Activated T-cell treated with anti-CD3 and anti-CD28 coated beads for 48 hours (primary cell): ENCODE measurements around the gene SLC41A3.
"Not testable (repeated sequence)": the region's sequence is repeated elsewhere in the genome, so short reads cannot be mapped to it uniquely, and the experiment has no call there.

Source experiments
- DNase-seq: peaks from one replicate; pipeline ENCODE4 v3.0.0-alpha.2; 2020; ENCODE audit warnings: low read depth

Gene SLC41A3

DNA sequence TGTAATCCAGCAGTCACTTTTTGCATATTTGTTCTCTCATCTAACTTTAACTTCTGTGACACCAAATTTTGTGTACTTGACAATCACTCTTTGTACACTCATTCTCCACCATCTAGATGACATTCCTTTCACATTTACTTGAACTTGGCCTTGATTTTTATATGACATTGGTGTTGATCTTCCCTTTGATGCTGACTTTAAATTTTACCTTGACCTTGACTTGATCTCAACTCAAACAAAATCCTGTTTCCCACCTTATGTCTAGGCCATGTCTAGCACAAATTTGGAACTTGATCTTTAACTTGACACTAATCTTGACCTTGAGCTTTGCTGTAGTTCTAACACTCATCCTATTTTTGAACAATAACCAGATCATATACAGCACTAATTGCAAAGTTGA, 81.7 kb downstream of the SLC41A3 start:
- DNase-seq, result no peak

GRCh38 chr3:125996751-125997150, 87.2 kb downstream of the SLC41A3 start:
- not testable (repeated sequence) for DNase-seq

GRCh38 chr3:125990253-125990970, 93.5 kb downstream of the SLC41A3 start:
- DNase-seq, result peak; percentile 71

GRCh38 chr3:125984951-125985350, 99.0 kb downstream of the SLC41A3 start:
- not testable (repeated sequence) for DNase-seq

DNA sequence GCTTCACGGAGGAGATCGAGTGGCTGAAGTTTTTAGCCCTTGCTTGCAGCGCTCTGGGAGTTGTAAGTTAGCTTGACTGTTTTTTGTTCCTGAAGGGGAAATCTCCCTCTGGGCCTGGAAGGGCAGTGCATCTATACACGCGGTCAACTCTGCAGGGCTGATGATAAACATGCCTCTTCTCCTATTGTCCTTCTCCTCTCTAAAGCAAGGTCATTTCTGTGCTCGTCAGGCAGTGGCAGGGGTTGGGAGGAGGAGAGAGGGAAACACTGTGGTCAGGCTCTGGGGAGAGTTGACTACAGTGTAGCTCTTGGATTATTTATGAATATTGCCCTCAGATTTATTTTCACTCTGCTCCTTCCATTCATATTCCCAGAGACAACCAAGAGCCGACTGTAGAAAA, 106.8 kb downstream of the SLC41A3 start:
- DNase-seq, result not testable (repeated sequence)

DNA sequence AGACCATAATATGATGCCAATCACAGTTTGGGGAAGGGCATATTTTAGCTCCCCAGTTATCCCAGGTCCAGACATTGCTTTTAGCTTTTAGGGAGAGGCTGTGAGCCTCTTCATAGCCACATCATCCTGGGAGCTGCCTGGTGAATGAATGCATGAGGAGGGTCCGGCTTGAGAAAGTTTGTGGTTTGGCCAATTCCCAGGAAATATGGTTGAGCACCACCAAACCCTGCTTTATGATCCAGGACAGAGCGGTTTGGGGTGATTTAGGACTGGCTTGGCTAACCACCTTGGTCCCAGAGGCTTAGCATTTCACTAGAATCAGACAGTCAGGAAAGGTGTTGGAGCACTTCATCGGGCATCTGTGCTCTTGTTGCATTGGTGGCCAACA, 107.9 kb downstream of the SLC41A3 start:
- DNase-seq, result not testable (repeated sequence)

- not testable (repeated sequence) for DNase-seq
Measured at GRCh38 chr3:125975245-125976002, 108.5 kb downstream of the SLC41A3 start.

DNA sequence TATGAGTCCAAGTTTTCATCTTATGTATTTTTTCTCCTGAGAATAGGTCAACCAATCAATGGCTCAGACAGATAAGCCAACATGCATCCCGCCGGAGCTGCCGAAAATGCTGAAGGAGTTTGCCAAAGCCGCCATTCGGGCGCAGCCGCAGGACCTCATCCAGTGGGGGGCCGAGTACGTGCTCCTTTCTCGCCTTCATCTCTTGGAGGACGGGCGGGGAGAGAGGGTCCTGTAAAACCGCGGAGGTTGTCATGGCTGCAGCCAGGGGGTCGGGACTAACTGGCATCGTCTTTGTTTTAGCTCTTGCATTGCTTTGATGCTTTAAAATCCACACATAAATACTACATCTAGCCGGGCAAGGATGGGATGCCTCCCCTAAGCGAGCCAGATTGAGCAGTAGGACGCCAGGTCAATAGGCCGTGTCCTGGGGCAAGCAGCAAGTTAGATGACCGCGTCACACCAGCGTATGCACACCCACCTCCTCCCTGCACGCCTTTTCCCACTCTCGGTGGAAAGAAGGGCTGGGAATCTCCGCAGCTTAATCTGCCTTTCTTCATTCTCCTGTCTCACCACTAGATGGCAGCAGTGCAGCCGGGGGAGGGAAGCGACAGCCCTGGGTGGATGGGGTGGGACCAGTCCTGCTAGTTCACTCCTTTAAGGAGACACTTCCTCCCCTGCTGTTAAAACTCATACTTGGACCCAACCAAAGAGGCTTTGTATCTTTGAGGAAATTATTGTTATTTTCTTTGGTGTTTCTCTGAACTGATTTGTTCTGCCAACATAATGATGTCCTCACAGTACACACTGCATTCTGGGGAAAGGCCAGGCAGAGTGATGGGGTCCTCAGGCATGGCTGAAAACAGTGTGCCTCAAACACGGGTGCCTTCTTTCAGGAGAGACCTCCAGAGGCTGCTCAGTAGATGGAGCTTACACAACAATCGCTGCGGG, 111.7 kb downstream of the SLC41A3 start:
- DNase-seq, result not testable (repeated sequence)

GRCh38 chr3:125968701-125969592, 115.0 kb downstream of the SLC41A3 start, which contains the start of gene ROPN1B:
TSS of gene ROPN1B (plus strand) at chr3:125969178. CDS start at chr3:125972055, 2,877 bp downstream.
- DNase-seq, result not testable (repeated sequence)

DNA sequence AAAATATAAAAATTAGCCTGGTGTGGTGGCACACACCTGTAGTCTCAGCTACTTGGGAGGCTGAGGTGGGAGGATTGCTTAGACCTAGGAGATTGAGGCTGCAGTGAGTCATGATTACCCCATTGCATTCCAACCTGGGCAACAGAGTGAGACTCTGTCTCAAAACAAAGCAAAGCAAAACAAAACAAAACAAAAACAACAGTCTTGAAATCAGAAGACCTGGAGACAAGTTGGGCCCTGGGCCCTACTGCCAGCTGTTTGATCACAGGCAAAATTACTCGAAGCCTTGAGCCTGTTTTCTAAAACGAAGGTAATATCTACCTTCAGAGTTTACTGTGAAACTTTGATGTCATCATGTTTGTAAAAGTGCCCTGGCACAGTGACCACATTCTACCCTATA, 115.8 kb downstream of the SLC41A3 start:
- not testable (repeated sequence) for DNase-seq

- DNase-seq, result no peak
Measured at GRCh38 chr3:125967156-125967555, 116.8 kb downstream of the SLC41A3 start.

- DNase-seq, result no peak
Measured at GRCh38 chr3:125965505-125965904, 118.4 kb downstream of the SLC41A3 start.

GRCh38 chr3:125963834-125964233, 120.1 kb downstream of the SLC41A3 start:
- not testable (repeated sequence) for DNase-seq

GRCh38 chr3:125961289-125961589, 122.7 kb downstream of the SLC41A3 start:
- DNase-seq, result no peak

DNA sequence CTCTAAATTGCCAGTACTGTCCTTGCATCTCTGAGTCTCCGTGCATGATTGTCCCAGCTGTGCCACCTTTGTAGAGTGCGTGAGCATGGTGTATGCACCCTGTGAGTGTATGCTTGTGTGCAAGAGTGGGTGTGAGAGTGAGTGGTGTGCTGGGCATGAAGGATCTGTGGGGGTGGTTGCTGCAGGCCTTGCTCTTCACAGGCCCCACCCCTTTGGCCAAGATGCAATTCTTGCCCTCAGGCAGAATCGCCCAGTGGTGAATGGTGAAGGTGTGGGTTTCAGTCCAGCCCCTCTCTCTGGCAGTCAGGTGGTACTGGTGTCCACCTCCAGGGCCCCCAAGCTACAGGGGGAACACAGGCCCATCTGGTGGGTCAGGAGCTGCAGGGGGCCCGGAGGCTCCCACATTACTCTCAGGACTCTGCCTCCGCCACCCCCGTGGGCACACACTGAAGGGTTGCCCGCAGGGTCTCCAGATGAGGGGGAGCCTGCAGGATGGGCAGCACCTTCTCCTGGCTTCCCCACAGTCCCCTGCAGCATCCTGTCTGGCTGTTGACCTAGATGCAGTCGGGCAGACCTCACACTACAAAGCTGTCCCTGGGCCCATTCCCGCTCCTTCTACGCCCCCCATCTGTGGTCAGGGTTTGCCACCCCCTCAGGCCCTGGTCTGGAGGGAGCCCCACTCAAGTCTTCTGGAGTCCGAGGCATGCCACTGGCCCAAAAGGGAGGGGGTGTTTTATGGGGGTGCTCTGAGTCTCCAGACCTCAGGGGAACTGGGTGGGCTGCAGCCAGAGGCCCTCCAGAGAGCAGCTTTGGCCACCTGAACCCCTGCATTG, 123.3 kb downstream of the SLC41A3 start:
- no peak for DNase-seq

DNA sequence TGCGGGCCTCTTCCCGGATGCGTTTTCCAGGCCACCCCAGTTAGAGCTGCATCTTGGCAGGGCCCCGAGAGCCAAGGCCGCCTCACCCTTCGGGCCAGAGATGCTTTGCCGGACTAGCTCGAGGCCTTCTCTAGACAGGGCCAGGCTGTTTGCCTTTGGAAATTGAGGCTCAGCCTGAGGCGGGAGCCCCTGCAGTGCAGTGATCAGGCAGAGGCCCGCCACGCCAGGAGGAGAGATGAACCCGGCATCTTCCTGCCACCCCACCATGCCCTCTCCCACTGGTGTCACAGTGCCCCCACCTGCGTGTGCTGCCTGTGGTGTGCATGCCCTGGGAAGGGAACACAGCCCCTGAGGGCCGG, 123.9 kb downstream of the SLC41A3 start:
- no peak for DNase-seq

DNA sequence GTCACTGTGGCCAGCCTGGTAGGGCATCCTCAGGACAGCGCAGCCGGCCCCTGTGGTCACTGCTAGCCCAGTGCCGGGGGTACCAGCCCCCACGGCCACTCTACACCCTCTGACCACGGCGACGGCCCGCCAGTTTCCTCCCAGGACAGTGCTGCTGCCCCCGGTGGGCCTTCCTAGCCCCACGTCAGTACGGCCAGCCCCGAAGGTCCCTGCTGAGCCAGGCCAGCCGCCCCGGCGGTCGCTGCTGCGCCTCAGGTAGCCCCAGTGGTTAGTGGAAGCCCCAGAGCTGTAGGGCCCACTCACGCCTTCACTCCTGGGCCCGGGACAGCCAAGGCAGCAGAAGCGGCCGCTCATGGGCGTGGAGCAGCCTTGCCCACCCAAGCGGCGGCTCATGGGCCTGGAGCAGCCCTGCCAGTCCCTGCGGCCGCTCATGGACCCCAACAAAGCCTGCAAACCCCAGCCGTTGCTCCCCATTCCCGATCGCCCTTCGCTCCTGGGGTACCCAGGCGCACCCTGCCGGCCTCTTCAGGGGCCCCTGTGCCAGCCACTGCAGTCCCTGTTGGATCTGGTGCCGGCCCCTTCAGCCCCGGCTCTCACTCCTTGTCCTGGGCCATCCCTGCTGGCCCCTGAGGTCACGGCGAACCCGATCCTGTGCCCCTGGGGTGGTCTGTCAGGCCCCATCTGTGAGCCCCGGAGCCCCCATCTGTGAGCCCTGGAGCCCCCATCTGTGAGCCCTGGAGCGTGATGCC, 124.4 kb downstream of the SLC41A3 start:
- DNase-seq, result no peak

- DNase-seq, result no peak
Measured at GRCh38 chr3:125958511-125959316, 125.2 kb downstream of the SLC41A3 start.
